Measurements from ENCODE around the gene IGSF22. TPM values are rescaled to one million over a fixed set of nuclear protein-coding genes. Genes with fewer than 3 reads are reported as not detected.

The IGSF22 gene
- total RNA-seq, 1 donor from 2014 or later: 7.3 TPM

DNA sequence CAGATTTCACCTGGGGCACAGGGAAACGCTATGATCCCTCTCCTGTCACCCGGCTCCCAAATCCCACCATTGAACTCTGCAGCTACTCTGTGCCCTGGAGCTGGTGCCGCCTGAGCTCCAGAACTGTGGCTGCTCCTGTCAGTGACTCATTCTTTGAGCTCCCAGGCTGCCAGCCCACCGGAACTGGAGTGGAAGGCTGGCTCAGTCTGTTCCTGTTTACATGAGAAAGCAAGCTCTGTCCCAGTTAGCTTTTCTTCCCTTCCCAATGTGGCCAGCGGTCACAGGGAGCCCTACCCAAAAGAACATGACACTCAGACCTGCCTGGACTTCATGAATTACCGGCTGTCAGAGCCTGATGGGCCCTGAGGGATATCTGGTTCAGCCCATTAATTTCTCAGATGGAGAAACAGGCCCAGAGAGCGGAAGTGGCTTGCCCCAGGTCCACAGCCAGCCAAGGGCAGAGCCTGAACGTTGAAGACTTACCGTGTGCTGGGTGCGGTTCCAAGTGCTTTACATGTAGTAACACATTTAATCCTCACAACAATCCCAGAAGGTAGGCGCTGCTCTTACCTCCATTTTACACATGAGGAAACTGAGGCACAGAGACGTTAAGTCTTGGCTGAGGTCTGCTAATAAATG is 23.8 kb upstream of the IGSF22 start:
- H3K9me3 ChIP-seq (ENCODE audit: control insufficient read depth in 3 of 3, low read length in 3 of 3): no peaks in the 10 kb centered on the region
- H3K4me1 ChIP-seq (ENCODE audit: control insufficient read depth in 3 of 3, insufficient read depth in 3 of 3, low read length in 3 of 3): no peaks in the 10 kb centered on the region
- H3K36me3 ChIP-seq (ENCODE audit: control insufficient read depth in 3 of 3, insufficient read depth in 3 of 3, low read length in 3 of 3): no peaks in the 10 kb centered on the region
- no peak overlapping the region for H3K4me3 ChIP-seq (ENCODE audit: low read length in 3 of 3)
- peaks cover 0 to 9% (median 3%) of the 10 kb centered on the region in 3 donors for H3K27me3 ChIP-seq (ENCODE audit: control insufficient read depth in 3 of 3, insufficient read depth in 3 of 3, low read length in 3 of 3)
- H3K27ac ChIP-seq (ENCODE audit: low read depth, low read length): no peak overlapping the region
- no peak overlapping the region for H3K9ac ChIP-seq (ENCODE audit: low read depth in 1 of 3, low read length in 3 of 3)

DNA sequence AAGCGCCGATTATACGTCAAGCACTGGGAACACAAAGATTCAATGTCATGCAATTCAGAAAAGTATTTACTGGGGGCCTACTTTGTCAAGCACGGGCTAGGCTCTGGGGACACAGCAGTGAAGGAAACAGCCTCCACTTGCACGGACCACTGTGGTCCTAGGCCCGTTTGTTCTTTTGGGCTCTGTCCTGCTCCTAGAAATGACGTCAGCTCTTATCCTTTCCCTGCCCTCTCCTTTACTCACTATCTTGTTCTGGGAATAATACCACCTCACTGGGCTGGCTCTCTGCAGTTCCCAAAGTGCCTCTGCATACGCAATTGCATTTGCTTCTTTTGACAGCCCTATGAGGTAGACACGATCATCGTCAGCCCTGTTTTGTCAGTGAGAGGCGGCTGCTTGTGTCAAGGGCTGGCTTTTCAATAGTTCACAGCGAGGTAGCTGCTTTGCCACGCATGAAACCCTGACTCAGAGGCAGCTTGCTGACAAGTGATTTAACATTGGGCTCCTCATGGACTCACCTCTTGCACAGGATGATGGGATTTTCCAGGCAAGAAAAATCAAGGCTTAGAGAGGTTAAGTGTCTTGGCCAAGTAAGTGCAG is 22.9 kb upstream of the IGSF22 start:
- H3K27me3 ChIP-seq (ENCODE audit: control insufficient read depth in 3 of 3, insufficient read depth in 3 of 3, low read length in 3 of 3): peaks cover 0 to 9% (median 3%) of the 10 kb centered on the region in 3 donors
- no peak overlapping the region for H3K4me3 ChIP-seq (ENCODE audit: low read length in 3 of 3)
- no peaks in the 10 kb centered on the region for H3K9me3 ChIP-seq (ENCODE audit: control insufficient read depth in 3 of 3, low read length in 3 of 3)
- no peaks in the 10 kb centered on the region for H3K36me3 ChIP-seq (ENCODE audit: control insufficient read depth in 3 of 3, insufficient read depth in 3 of 3, low read length in 3 of 3)
- no peaks in the 10 kb centered on the region for H3K4me1 ChIP-seq (ENCODE audit: control insufficient read depth in 3 of 3, insufficient read depth in 3 of 3, low read length in 3 of 3)
- H3K27ac ChIP-seq (ENCODE audit: low read depth, low read length): no peak overlapping the region
- no peak overlapping the region for H3K9ac ChIP-seq (ENCODE audit: low read depth in 1 of 3, low read length in 3 of 3)

DNA sequence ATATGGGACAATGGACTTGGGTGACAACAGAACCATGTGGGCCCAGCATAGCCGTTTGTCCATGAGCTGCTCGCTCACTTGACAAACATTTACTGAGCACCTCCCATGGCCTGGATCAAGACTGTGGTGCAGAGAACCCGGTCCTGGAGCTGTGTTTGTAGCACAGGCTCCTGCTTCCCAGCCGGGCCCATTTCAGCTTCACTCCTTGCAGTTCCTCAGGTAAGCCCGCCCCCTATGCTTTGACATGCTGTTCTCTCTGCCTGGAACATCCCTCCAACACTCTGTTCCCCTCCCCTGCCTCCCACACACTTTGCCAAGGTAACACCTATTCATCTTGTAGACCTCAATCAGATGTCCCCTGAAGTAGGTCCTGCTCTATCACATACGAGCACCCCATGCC is 19.3 kb upstream of the IGSF22 start:
- no peaks in the 10 kb centered on the region for H3K9me3 ChIP-seq (ENCODE audit: control insufficient read depth in 3 of 3, low read length in 3 of 3)
- no peaks in the 10 kb centered on the region for H3K36me3 ChIP-seq (ENCODE audit: control insufficient read depth in 3 of 3, insufficient read depth in 3 of 3, low read length in 3 of 3)
- no peak overlapping the region for H3K9ac ChIP-seq (ENCODE audit: low read depth in 1 of 3, low read length in 3 of 3)
- H3K4me1 ChIP-seq (ENCODE audit: control insufficient read depth in 3 of 3, insufficient read depth in 3 of 3, low read length in 3 of 3): no peaks in the 10 kb centered on the region
- no peak overlapping the region for H3K27ac ChIP-seq (ENCODE audit: low read depth, low read length)
- H3K4me3 ChIP-seq (ENCODE audit: low read length in 3 of 3): no peak overlapping the region
- peaks cover 0 to 1% (median 0%) of the 10 kb centered on the region in 3 donors for H3K27me3 ChIP-seq (ENCODE audit: control insufficient read depth in 3 of 3, insufficient read depth in 3 of 3, low read length in 3 of 3)

DNA sequence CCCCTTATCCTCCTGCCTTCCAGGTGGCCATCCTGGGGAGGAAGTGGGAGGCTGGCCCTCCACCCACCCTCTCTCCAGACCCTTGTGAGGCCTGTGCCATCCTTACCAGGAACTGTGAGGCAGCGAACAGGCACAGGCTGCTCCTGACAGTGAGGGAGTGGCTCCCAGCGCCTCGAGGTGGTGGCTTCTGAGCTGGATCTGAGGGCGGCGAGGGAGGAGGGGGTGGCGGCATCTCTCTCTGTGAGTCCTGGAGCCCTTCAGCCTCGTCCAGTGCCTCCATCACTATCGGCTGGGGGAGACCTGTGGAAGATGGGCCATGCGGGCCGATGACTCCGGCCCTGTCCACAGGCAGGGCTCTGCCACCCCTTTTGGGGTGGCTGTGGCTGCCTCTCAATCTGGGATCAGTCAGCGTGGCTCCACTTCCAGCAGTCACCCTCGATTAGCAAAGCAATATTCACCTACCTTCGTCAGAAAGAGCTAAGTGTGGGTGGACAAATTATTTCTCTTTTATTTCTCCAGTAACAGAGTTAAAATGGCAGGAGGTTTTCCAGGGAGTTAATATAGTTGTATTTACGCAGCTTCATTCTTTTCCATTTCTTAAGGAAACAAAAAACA is 18.0 kb upstream of the IGSF22 start:
- Histone ChIP-seq H3K9me3 (ENCODE audit: control insufficient read depth in 3 of 3, low read length in 3 of 3) (no peaks in the 10 kb centered on the region), H3K27me3 (ENCODE audit: control insufficient read depth in 3 of 3, insufficient read depth in 3 of 3, low read length in 3 of 3) (no peaks in the 10 kb centered on the region), H3K4me1 (ENCODE audit: control insufficient read depth in 3 of 3, insufficient read depth in 3 of 3, low read length in 3 of 3) (no peaks in the 10 kb centered on the region), H3K27ac (ENCODE audit: low read depth, low read length) (no peak overlapping the region), H3K9ac (ENCODE audit: low read depth in 1 of 3, low read length in 3 of 3) (no peak overlapping the region), H3K4me3 (ENCODE audit: low read length in 3 of 3) (no peak overlapping the region), H3K36me3 (ENCODE audit: control insufficient read depth in 3 of 3, insufficient read depth in 3 of 3, low read length in 3 of 3) (no peaks in the 10 kb centered on the region)

DNA sequence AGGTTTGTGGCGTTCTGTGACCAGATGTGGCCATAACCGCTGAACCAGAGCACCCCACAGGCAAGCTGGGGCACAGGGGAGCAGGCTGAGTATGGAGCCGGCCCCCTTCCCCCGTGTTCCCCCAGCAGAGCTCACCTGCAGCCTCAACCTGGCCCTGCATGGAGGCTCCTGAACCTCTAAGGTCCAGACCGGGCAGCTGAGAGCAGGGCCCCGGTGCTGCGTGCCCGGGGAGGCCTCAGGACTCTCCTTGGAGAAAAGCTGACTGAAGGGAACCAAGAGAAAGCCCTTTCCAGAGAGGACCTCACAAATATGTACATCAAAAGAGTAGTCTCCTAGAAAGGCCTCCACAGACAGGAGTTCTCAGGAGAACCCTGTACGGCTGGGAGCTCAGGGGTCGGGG is 17.4 kb upstream of the IGSF22 start:
- Histone ChIP-seq H3K36me3 (ENCODE audit: control insufficient read depth in 3 of 3, insufficient read depth in 3 of 3, low read length in 3 of 3) (no peaks in the 10 kb centered on the region), H3K27ac (ENCODE audit: low read depth, low read length) (no peak overlapping the region), H3K9ac (ENCODE audit: low read depth in 1 of 3, low read length in 3 of 3) (no peak overlapping the region), H3K4me3 (ENCODE audit: low read length in 3 of 3) (no peak overlapping the region), H3K4me1 (ENCODE audit: control insufficient read depth in 3 of 3, insufficient read depth in 3 of 3, low read length in 3 of 3) (no peaks in the 10 kb centered on the region), H3K9me3 (ENCODE audit: control insufficient read depth in 3 of 3, low read length in 3 of 3) (no peaks in the 10 kb centered on the region), H3K27me3 (ENCODE audit: control insufficient read depth in 3 of 3, insufficient read depth in 3 of 3, low read length in 3 of 3) (no peaks in the 10 kb centered on the region)

DNA sequence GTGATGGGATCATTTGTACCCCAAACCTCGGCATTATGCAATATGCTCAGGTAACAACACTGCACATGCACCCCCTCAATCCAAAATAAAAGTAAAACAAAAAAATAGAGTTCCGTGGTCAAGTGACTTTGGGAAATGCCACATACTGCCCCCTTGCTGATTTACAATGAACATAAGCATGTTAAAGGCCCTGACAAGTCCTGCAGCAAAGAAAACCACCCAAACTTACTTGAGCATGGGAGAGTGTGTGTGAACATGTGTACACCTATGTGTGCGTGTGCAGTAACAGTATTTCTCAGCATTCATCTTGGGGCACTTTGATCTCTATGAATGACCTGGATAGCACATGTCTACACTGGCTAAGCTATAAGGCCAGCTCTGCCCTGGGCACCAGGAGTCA is 15.8 kb upstream of the IGSF22 start:
- Histone ChIP-seq H3K9me3 (ENCODE audit: control insufficient read depth in 3 of 3, low read length in 3 of 3) (no peaks in the 10 kb centered on the region), H3K27ac (ENCODE audit: low read depth, low read length) (no peak overlapping the region)

DNA sequence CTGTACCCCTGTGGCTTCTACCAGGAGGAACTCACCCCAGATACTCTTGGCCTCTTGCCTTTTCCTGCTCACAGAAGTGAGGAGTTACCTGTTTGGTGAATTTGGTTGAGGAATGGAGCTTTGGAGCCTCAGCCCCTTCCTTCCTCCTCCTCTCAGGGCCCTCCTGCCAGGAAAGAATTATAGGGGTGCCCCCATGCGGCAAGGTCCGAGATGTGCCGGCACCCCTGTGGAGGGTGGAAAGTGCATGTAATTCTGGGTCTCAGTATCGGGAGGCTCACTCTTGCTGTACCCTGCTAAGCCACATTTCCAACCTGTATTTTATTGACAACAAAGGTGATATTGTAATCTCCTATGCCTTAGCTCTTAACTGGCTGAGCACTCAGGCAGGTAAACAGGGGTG is 13.7 kb upstream of the IGSF22 start:
- H3K27me3 ChIP-seq (ENCODE audit: control insufficient read depth in 3 of 3, insufficient read depth in 3 of 3, low read length in 3 of 3): peaks cover 0 to 3% (median 0%) of the 10 kb centered on the region in 3 donors
- no peak overlapping the region for H3K27ac ChIP-seq (ENCODE audit: low read depth, low read length)
- no peaks in the 10 kb centered on the region for H3K36me3 ChIP-seq (ENCODE audit: control insufficient read depth in 3 of 3, insufficient read depth in 3 of 3, low read length in 3 of 3)
- H3K4me1 ChIP-seq (ENCODE audit: control insufficient read depth in 3 of 3, insufficient read depth in 3 of 3, low read length in 3 of 3): no peaks in the 10 kb centered on the region
- no peak overlapping the region for H3K4me3 ChIP-seq (ENCODE audit: low read length in 3 of 3)
- H3K9ac ChIP-seq (ENCODE audit: low read depth in 1 of 3, low read length in 3 of 3): no peak overlapping the region
- no peaks in the 10 kb centered on the region for H3K9me3 ChIP-seq (ENCODE audit: control insufficient read depth in 3 of 3, low read length in 3 of 3)

More for the DNA sequence above, 15.8 kb upstream of the IGSF22 start:
- Histone ChIP-seq H3K27me3 (ENCODE audit: control insufficient read depth in 3 of 3, insufficient read depth in 3 of 3, low read length in 3 of 3) (no peaks in the 10 kb centered on the region), H3K36me3 (ENCODE audit: control insufficient read depth in 3 of 3, insufficient read depth in 3 of 3, low read length in 3 of 3) (no peaks in the 10 kb centered on the region), H3K4me3 (ENCODE audit: low read length in 3 of 3) (no peak overlapping the region), H3K4me1 (ENCODE audit: control insufficient read depth in 3 of 3, insufficient read depth in 3 of 3, low read length in 3 of 3) (no peaks in the 10 kb centered on the region), H3K9ac (ENCODE audit: low read depth in 1 of 3, low read length in 3 of 3) (no peak overlapping the region)

DNA sequence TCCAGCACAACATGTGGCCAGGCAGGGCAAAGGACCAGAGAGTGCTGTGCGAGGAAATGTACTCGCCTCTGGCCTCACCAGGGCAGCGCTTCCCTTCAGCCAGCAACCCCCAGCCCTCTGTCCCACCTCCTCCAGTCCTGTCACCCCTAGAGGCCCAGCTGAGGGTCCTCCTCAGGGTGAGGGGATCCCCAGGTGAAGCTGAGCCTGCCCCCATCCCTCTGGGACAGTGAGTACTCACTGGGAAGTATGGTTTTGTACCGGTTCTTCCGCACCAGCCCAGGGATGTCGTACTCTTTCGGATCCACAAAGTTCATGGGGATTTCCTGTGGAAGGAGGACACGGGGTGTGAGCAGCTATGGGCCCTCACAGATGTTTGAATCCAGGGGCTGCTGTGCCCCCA is 11.7 kb upstream of the IGSF22 start:
- no peak overlapping the region for H3K27ac ChIP-seq (ENCODE audit: low read depth, low read length)
- H3K9ac ChIP-seq (ENCODE audit: low read depth in 1 of 3, low read length in 3 of 3): no peak overlapping the region
- peaks cover 0 to 3% (median 0%) of the 10 kb centered on the region in 3 donors for H3K27me3 ChIP-seq (ENCODE audit: control insufficient read depth in 3 of 3, insufficient read depth in 3 of 3, low read length in 3 of 3)
- H3K4me3 ChIP-seq (ENCODE audit: low read length in 3 of 3): no peak overlapping the region
- no peaks in the 10 kb centered on the region for H3K9me3 ChIP-seq (ENCODE audit: control insufficient read depth in 3 of 3, low read length in 3 of 3)
- no peaks in the 10 kb centered on the region for H3K4me1 ChIP-seq (ENCODE audit: control insufficient read depth in 3 of 3, insufficient read depth in 3 of 3, low read length in 3 of 3)
- no peaks in the 10 kb centered on the region for H3K36me3 ChIP-seq (ENCODE audit: control insufficient read depth in 3 of 3, insufficient read depth in 3 of 3, low read length in 3 of 3)

DNA sequence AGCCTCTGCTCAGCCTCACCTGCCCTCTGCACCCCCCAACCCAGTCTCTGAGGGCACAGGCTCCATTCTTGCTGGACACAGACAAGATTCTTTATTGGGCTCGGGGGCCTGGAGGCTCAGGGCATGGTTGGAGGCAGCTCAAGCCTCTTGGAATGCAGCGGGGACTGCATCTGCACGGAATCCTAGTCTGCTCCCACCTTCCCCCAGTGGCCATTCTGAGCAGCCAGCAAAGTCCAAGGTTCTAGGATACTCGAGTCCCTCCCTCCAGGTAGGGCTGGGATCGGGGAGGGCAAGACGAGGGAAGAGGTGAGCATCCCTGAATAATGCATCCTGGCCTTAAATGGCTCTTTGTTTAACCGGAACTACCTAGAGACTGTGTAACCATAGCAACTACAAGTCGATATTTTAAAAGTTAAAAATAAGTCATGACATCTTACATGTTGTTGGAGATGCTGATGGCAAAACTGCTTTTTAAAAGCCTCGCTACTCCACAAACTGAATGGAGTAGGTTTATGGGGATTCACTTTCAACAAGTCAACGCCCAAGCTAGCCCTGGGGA is 10.7 kb upstream of the IGSF22 start:
- no peak overlapping the region for H3K27ac ChIP-seq (ENCODE audit: low read depth, low read length)
- no peaks in the 10 kb centered on the region for H3K9me3 ChIP-seq (ENCODE audit: control insufficient read depth in 3 of 3, low read length in 3 of 3)
- H3K27me3 ChIP-seq (ENCODE audit: control insufficient read depth in 3 of 3, insufficient read depth in 3 of 3, low read length in 3 of 3): peaks cover 0 to 3% (median 0%) of the 10 kb centered on the region in 3 donors
- H3K4me1 ChIP-seq (ENCODE audit: control insufficient read depth in 3 of 3, insufficient read depth in 3 of 3, low read length in 3 of 3): no peaks in the 10 kb centered on the region
- no peaks in the 10 kb centered on the region for H3K36me3 ChIP-seq (ENCODE audit: control insufficient read depth in 3 of 3, insufficient read depth in 3 of 3, low read length in 3 of 3)
- H3K9ac ChIP-seq (ENCODE audit: low read depth in 1 of 3, low read length in 3 of 3): no peak overlapping the region
- no peak overlapping the region for H3K4me3 ChIP-seq (ENCODE audit: low read length in 3 of 3)

DNA sequence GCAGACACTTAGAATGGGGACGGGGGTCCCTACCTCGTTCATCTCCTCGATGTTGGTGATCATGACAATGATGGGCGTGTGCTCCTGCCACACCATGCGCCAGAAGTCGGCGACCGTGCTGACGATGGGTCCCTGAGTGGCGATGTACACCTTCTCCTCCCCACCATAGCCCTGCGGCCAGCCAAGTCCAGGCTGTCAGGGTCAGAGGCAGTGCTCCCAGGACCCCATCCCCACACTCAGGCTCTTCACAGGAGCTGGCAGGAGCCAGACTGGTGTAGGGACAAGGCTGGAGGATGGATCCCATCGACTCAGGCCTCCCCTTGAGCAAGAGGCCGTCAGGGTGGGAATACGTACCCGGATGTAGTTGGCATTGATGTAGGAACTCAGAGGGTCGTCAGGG is 7.2 kb upstream of the IGSF22 start:
- no peaks in the 10 kb centered on the region for H3K9me3 ChIP-seq (ENCODE audit: control insufficient read depth in 3 of 3, low read length in 3 of 3)
- no peaks in the 10 kb centered on the region for H3K36me3 ChIP-seq (ENCODE audit: control insufficient read depth in 3 of 3, insufficient read depth in 3 of 3, low read length in 3 of 3)
- H3K27me3 ChIP-seq (ENCODE audit: control insufficient read depth in 3 of 3, insufficient read depth in 3 of 3, low read length in 3 of 3): peaks cover 0 to 3% (median 0%) of the 10 kb centered on the region in 3 donors
- no peaks in the 10 kb centered on the region for H3K4me1 ChIP-seq (ENCODE audit: control insufficient read depth in 3 of 3, insufficient read depth in 3 of 3, low read length in 3 of 3)
- no peak overlapping the region for H3K9ac ChIP-seq (ENCODE audit: low read depth in 1 of 3, low read length in 3 of 3)
- H3K4me3 ChIP-seq (ENCODE audit: low read length in 3 of 3): no peak overlapping the region
- no peak overlapping the region for H3K27ac ChIP-seq (ENCODE audit: low read depth, low read length)
